NCI-H187 treated with DMSO at 0.1 percent for 48 hours (cell line): Measurements from ENCODE around the gene SYNM.

Experiments
- DNase-seq: peaks from one replicate; lab custom pipeline; 2025; lab: John Stamatoyannopoulos, UW

SYNM gene

GRCh38 chr15:99167201-99167600 lies 62.3 kb downstream of the SYNM start:
- DNase-seq: no peak

GRCh38 chr15:99167640-99168039 lies 62.8 kb downstream of the SYNM start:
- DNase-seq: no peak

DNA sequence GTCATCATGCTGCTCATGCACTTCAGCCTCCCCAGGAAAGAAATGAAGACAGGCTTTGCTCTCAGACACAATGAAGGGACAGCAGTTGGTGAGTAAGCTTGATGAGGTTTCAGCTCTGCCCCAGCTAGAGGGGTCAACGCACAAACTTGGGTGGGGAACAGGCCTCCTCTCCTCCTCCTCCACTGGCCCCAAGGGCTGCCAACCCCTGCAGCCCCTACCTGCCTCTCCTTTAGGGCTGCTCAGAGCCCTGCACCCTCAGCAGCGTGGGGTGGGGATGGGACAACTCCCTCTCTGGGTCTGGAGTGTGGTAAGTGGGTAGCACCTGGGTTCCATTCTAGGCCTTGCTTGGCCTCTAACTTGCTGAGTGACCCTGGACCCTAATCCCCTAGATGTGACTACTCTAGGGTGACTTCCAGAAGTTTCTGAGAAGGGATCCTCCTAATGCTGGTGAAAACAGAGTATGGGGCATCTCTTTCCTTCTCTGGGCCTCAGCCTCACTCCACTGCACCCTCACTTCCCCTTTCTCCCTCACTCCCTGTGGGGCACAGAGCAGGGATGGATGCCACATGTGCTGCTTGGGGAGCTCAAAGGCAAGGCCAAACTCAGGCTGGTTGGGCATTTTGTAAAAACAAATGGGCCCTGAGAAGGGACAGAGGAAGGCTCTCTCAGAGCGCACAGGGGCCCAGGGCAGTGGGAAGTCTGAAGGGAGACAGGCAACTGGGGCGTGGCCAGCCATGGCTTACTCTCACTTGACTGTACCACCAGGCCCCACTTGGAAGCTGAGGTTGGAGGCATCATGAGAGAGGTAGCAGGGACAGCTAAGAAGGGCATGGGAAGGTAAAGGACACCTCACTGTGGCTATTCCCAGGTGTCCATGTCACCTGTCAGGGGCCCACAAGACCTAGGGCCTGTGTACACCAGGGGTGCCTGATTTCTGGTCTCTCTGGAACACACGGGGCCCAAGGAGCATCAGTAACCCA lies 64.0 kb downstream of the SYNM start:
- DNase-seq: no peak

GRCh38 chr15:99169769-99170311 lies 65.0 kb downstream of the SYNM start:
- DNase-seq: no peak

- no peak for DNase-seq
These were observed 65.7 kb downstream of the SYNM start for GRCh38 chr15:99170476-99171065.

- no peak for DNase-seq
These were observed 67.3 kb downstream of the SYNM start for GRCh38 chr15:99172171-99172570.

DNA sequence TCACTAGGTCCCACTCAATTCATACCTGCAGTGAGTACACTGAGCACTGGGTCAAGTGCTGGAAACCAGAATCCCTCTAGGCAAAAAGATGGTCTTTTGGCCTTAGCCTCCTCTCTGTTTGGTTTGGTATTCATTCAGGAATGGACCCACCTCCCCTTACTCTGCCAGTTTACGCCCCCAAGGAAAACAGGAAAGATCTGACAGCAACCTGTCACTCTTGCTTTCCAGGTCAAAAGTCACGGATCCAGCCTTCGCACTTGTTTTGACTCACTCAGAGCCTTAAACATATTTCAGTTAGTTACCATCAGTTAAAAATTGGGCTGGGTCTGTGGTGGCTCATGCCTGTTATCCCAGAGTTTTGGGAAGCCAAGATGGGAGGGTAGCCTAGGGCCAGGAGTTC lies 68.1 kb downstream of the SYNM start:
- no peak for DNase-seq

DNA sequence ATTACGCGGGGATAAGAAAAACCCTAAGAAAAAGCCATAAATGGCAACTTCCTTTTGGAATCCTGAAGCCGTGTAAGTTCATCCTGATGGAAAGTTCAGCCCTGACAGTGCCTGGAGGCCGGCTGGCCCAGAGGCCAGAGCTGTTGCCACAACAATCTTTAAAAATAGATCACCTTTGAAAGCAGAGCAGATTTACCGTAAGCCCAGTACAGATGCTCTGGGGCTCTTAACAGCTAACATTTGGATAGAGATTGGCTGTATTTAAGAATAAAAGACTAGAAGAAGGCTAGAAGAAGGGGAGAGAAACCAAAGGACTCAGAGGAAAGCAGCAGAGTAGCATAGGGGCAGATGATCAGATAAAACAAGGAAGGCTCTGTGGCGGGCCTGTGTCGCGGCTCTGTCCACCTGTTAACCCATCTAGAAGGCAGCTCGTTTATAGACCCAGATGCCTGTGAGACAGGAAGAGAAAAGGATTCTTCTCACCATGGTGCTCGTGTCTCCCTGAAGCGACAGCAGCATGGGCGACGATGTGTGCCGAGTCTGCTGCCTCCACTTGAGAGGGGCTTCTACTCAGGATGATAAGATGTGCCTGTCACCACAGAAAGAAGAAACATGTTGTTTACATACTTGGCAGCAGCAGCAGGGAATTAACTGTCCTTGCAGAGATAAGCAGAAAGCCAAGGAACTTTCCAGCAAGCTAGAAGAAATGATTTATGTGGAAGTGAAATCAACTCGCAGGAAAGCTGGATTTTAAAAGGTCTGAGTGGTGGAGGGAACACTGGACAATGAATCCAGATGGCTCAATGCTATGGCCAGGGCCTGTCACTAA lies 69.9 kb downstream of the SYNM start:
- DNase-seq: no peak

DNA sequence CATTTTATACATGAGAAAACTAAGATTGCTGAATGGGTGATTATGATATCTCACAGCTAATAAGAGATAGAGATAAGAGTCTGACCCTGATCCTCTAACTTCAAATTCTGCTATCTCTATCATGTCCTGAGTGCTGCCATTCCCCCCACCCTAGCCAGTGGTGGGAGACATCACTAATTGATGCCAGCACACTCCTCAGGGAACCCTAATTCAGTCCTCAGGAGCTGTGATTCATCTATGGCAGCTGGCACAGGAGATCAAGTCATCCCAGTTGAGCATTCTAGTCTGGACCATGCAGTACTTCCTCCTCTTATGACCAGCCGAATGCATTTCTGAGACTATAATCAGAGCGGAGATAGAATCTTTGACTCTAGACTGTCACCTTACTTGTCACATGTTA lies 71.9 kb downstream of the SYNM start:
- no peak for DNase-seq

- DNase-seq: no peak
These were observed 72.8 kb downstream of the SYNM start for GRCh38 chr15:99177679-99178078.

GRCh38 chr15:99180086-99180963 lies 75.4 kb downstream of the SYNM start:
- DNase-seq: no peak

- DNase-seq: no peak
These were observed 76.1 kb downstream of the SYNM start for GRCh38 chr15:99180964-99181306.

DNA sequence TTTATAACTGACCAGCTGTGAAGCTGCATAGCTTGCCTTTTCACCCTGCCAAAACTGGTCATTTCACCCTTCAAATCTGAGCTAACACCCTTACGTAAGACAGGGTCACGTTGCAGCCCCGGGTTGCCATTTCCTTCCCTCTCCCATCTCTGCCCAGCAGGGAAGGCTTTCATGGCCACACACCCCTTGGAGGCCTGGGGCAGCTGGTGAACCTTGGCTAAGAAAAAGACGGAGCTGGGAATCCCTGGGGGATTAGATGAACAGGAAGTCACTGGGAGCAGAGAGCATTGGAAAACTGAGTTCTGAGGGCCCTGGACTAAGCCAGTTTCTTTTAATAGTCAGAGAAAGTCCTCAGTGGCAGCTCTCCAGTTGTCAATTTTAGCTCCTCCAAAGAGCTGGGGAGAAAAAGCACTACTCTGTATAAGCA lies 76.7 kb downstream of the SYNM start:
- no peak for DNase-seq

GRCh38 chr15:99182791-99183190 lies 77.9 kb downstream of the SYNM start:
- DNase-seq: no peak
